Type B pancreatic cell (in vitro differentiated cells): Measurements from ENCODE around the gene STAC3. TPM values are rescaled to one million over a fixed set of nuclear protein-coding genes. Genes with fewer than 3 reads are reported as not detected.

ENCODE experiments used
- DNase-seq: peaks from one replicate; pipeline ENCODE4 v3.0.0; 2021; ENCODE audit warnings: mixed read lengths; ENCODE audit not compliant: unreplicated experiment; ENCODE audit errors: extremely low spot score
- H3K27ac Mint-ChIP-seq: 2 replicates; pipeline ENCODE4 v1.8.0; 2021; ENCODE audit warnings: mild to moderate bottlenecking, mixed read lengths
- H3K27me3 Mint-ChIP-seq: 2 replicates; pipeline ENCODE4 v1.8.0; 2021; ENCODE audit warnings: mixed read lengths
- H3K36me3 Mint-ChIP-seq: 2 replicates; pipeline ENCODE4 v1.8.0; 2021; ENCODE audit warnings: mixed read lengths
- H3K4me1 Mint-ChIP-seq: one replicate; pipeline ENCODE4 v1.8.0; 2021; ENCODE audit warnings: mixed read lengths; ENCODE audit not compliant: unreplicated experiment
- H3K4me3 Mint-ChIP-seq: 2 replicates; pipeline ENCODE4 v1.8.0; 2021; ENCODE audit warnings: mild to moderate bottlenecking, mixed read lengths
- H3K9me3 Mint-ChIP-seq: 2 replicates; pipeline ENCODE4 v1.8.0; 2021; ENCODE audit warnings: mixed read lengths
- total RNA-seq: library from RNA; stranded (reverse); gene quantifications from 2 replicates; pipeline ENCODE4 v1.2.1, GENCODE V29; 2021; ENCODE audit warnings: low replicate concordance
- TF ChIP-seq, protein P1 (sequence below): fragments of 200-600 bp; sonication (generic); conservative IDR thresholded peaks from 2 replicates; pipeline ENCODE4 v1.5.0; 2021; ENCODE audit warnings: antibody characterized with exemption, mild to moderate bottlenecking

STAC3 gene
- total RNA-seq, 1 donor from 2014 or later: 4.8 TPM

DNA sequence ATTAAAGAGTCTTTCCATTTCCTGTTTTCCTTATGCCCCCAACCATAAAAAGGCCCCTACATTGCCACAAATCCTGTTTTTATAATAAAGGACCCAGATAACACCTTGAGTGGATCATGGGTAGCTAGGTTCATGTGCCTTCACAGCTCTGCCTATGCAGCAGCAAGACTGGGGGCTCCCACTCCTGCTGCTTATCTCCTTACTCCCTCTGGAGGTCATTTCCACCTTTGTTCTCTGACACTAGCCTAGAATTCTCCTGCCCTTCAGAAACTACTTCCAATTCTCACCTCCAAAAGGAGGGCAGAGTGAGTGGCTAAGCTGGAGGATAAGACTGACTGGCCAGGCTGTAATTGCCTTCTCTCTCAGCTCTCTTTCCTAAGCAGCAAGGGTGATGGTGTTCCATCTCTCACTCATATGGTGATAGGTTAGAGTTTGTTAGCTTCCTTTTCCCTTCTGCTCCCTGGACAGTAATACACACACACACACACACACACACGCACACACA, 20.0 kb upstream of the STAC3 start:
- Mint-ChIP-seq H3K27me3 (no peaks in the 10 kb centered on the region), H3K27ac (no peak overlapping the region), H3K9me3 (no peaks in the 10 kb centered on the region), H3K36me3 (peaks cover 29% of the 10 kb centered on the region), H3K4me1 (peaks cover 19% of the 10 kb centered on the region), H3K4me3 (no peak overlapping the region)
- no peak for DNase-seq
- TF ChIP-seq, protein P1, sequence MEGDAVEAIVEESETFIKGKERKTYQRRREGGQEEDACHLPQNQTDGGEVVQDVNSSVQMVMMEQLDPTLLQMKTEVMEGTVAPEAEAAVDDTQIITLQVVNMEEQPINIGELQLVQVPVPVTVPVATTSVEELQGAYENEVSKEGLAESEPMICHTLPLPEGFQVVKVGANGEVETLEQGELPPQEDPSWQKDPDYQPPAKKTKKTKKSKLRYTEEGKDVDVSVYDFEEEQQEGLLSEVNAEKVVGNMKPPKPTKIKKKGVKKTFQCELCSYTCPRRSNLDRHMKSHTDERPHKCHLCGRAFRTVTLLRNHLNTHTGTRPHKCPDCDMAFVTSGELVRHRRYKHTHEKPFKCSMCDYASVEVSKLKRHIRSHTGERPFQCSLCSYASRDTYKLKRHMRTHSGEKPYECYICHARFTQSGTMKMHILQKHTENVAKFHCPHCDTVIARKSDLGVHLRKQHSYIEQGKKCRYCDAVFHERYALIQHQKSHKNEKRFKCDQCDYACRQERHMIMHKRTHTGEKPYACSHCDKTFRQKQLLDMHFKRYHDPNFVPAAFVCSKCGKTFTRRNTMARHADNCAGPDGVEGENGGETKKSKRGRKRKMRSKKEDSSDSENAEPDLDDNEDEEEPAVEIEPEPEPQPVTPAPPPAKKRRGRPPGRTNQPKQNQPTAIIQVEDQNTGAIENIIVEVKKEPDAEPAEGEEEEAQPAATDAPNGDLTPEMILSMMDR: no peak

DNA sequence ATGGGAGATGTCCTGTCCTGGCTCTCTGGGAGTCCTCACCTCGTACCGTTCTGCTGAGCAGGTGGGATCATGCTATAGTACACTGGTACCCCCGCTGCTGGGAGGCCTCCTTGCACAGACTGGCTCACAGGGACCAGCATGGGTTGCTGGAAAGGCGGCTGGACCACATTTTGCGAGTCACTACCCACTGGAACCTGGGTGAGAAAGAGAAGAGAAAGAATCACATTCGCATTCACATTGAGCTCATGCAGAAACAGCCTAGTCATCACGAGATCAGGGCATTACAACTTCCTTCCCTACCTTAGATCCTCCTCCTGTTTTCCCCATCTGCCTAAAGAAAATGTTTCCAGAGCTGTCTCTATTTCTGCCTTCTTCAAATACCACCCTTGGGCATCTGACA, 17.3 kb upstream of the STAC3 start:
- Mint-ChIP-seq H3K4me3 (no peak overlapping the region), H3K9me3 (no peaks in the 10 kb centered on the region), H3K27me3 (no peaks in the 10 kb centered on the region), H3K36me3 (peaks cover 27% of the 10 kb centered on the region), H3K4me1 (peaks cover 12% of the 10 kb centered on the region), H3K27ac (no peak overlapping the region)
- TF ChIP-seq, protein P1: no peak
- DNase-seq: no peak

DNA sequence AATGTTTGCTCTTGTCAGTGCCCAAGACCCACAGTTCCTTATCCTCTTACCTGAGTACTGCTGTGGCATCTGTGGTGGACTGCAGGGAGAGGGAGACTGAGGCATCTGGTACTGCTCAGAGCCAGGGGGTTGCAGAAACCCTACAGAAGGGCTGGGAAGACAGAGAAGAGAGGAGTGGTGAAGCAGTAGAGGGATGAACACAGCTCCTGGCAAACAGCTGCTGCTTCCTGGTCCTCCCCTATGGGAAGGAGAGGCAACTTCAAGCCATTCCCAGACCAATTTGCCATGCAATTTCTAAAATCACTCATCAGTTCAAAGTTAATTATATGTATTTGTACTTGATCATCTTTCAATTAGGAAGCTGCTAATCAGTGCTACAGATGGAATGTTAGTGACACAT, 15.7 kb upstream of the STAC3 start:
- H3K4me1 Mint-ChIP-seq: no peaks in the 10 kb centered on the region
- no peak overlapping the region for H3K4me3 Mint-ChIP-seq
- TF ChIP-seq, protein P1: no peak
- no peaks in the 10 kb centered on the region for H3K27me3 Mint-ChIP-seq
- H3K36me3 Mint-ChIP-seq: peaks cover 24% of the 10 kb centered on the region
- no peak overlapping the region for H3K27ac Mint-ChIP-seq
- DNase-seq: no peak
- no peaks in the 10 kb centered on the region for H3K9me3 Mint-ChIP-seq

DNA sequence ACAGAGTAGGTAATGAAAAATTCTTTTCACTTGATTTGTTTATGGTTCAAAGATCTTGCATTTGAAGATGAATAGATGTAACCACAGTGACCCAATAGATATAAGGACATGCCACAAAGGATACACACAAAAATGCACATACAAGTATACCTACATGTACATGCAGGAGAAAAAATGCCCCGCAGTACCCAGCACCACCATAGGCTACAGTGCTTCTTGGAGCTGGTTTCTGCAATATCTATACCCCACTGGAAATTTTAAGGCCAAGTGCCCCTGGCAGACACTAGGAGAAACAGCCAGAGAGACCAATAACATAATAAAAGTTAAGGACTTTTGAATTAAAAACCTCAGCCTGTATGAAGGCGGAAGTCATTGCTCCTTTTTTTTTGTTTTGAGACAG, 12.1 kb upstream of the STAC3 start:
- Mint-ChIP-seq H3K9me3 (no peaks in the 10 kb centered on the region), H3K27me3 (no peaks in the 10 kb centered on the region), H3K4me3 (no peak overlapping the region), H3K36me3 (peaks cover 17% of the 10 kb centered on the region), H3K27ac (no peak overlapping the region), H3K4me1 (peaks cover 5% of the 10 kb centered on the region)
- TF ChIP-seq, protein P1: no peak
- DNase-seq: no peak

DNA sequence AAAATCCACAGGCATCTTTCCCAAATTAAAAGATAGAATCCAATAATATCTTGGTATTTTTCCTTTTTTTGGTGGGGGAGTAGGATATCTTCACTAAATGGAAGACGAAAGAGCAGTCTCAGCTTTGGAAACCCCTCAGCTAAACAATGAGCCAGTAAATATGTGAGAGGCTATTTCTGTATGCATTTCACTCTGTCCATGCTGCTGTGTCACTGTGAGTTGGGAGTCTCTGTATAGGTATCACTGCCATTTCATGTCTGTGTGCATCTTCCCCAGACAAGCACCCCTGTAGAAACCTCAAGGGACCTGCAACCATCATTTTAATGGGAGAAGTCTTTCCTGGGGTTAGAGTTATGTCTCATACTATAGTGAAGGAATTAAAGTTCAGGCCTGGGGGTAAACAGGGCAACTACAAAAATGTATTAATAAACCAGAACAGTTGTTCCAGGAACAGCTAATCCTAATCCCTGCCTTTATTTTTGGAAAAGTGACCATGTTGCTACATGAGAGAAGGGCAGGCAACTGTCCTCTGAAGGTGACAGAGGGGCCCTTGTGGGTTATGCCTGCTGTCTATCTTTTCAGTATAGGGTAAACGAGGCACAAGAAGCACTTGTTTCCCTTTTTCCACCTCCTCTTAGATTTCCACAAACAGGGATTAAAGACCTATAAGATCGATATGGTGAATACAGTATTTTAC, 11.3 kb upstream of the STAC3 start:
- TF ChIP-seq, protein P1: no peak
- Mint-ChIP-seq H3K4me3 (no peak overlapping the region), H3K36me3 (peaks cover 14% of the 10 kb centered on the region), H3K4me1 (peaks cover 5% of the 10 kb centered on the region), H3K9me3 (no peaks in the 10 kb centered on the region), H3K27ac (no peak overlapping the region), H3K27me3 (no peaks in the 10 kb centered on the region)
- no peak for DNase-seq
